Transverse colon (tissue), 4 donors: ENCODE data around the gene PNKP. TPM values are rescaled to one million over a fixed set of nuclear protein-coding genes. Genes with fewer than 3 reads are reported as not detected.
A peak's percentile ranks its signal among the peaks of the same experiment; 100 is the strongest.

Source experiments
- DNase-seq: peaks from one replicate; pipeline ENCODE4 v3.0.0-alpha.2; 2019
- H3K27ac ChIP-seq, 4 donors: fragments of 200-600 bp; sonication (generic); 2 replicates each; pipeline ENCODE4 v1.5.1; 2016 to 2018; ENCODE audit warnings: inconsistent platforms in 4 of 4
- H3K27me3 ChIP-seq: fragments of 200-600 bp; sonication (generic); 2 replicates; pipeline ENCODE4 v1.5.1; 2017; ENCODE audit warnings: inconsistent platforms
- H3K36me3 ChIP-seq, 4 donors: fragments of 200-600 bp; sonication (generic); 2 replicates each; pipeline ENCODE4 v1.5.1; 2017 to 2019; ENCODE audit warnings: inconsistent platforms in 4 of 4
- H3K4me1 ChIP-seq, 4 donors: fragments of 200-600 bp; sonication (generic); 2 replicates each; pipeline ENCODE4 v1.5.1; 2017 to 2020; ENCODE audit warnings: inconsistent platforms in 4 of 4
- H3K4me3 ChIP-seq, 4 donors: fragments of 200-600 bp; sonication (generic); 1 replicate in 1 of 4; 2 replicates in 3 of 4; pipeline versions ENCODE4 v1.5.1 to v1.6.1; 2017 to 2019; ENCODE audit warnings: inconsistent platforms in 4 of 4
- H3K9me3 ChIP-seq, 2 donors: fragments of 200-600 bp; sonication (generic); 2 replicates each; pipeline ENCODE4 v1.5.1; 2017 to 2019; ENCODE audit warnings: inconsistent platforms in 2 of 2
- CTCF ChIP-seq, 5 experiments: fragments of 200-600 bp in 3 of 5; fragments of 450-650 bp in 2 of 5; sonication (generic) in 3 of 5; IDR thresholded peaks; 1 replicate in 2 of 5; 2 replicates in 3 of 5; pipeline ENCODE4 v1.5.1; 2016 to 2017; ENCODE audit warnings: antibody characterized with exemption in 5 of 5, inconsistent platforms in 3 of 5, mild to moderate bottlenecking in 2 of 5, moderate library complexity in 1 of 5
- EP300 ChIP-seq: sonication (generic); formaldehyde crosslinking; IDR thresholded peaks from one replicate; pipeline ENCODE4 v1.6.1; 2017; ENCODE audit warnings: antibody characterized with exemption, low read depth
- POLR2A ChIP-seq: fragments of 450-650 bp; IDR thresholded peaks from one replicate; pipeline ENCODE4 v1.6.1; 2016; ENCODE audit warnings: antibody characterized with exemption, mild to moderate bottlenecking, moderate library complexity
- POLR2AphosphoS5 ChIP-seq, 3 donors: sonication (generic); formaldehyde crosslinking; IDR thresholded peaks; one replicate each; pipeline ENCODE4 v1.6.1; 2016; ENCODE audit warnings: antibody characterized with exemption in 3 of 3
- WGBS, 2 donors: methylation state at CpG; one replicate each; pipeline ENCODE4 v1.1.5; 2018; ENCODE audit warnings: low coverage in 1 of 2; 5-methylcytosine and 5-hydroxymethylcytosine counted together
- in situ Hi-C, 4 donors: fragments of 200-750 bp; cut with MboI; loops; one replicate each; pipeline versions ENCODE4 v1.15.0 to v1.15.1; 2017; ENCODE audit warnings: low sequenced_read_pairs in 3 of 4, low pct_ligation_motif_present in 1 of 4, low pct_unique_long_range_greater_than_20kb in 1 of 4
- intact Hi-C: fragments of 100-400 bp; cut with DNase I; formaldehyde crosslinking; loops from one replicate; pipeline ENCODE4 v1.15.1; 2023; ENCODE audit warnings: low total_unique reads
- total RNA-seq, 4 donors: library from RNA; depleted of rRNA; stranded (reverse); fragments of >200 nt; gene quantifications; one replicate each; pipeline ENCODE4 v1.1.0, GENCODE V29; 2016

Gene PNKP
- total RNA-seq, 4 donors from 2014 or later = 60.8 to 128 (median 99.6) TPM

GRCh38 chr19:49840321-49840720, 27.1 kb downstream of the PNKP start:
- Histone ChIP-seq H3K4me1 (no peaks in the 10 kb centered on the region), H3K4me3 (no peak overlapping the region), H3K27ac (peak overlapping the region in 1 of 4 donors; percentile 43), H3K36me3 (peaks cover 0 to 7% (median 2%) of the 10 kb centered on the region in 4 donors), H3K27me3 (no peaks in the 10 kb centered on the region), H3K9me3 (no peaks in the 10 kb centered on the region)
- no peak for DNase-seq
- whole genome bisulfite sequencing, 2 donors = 81 to 88% methylated on average over 5 to 11 of the region's 11 CpGs
- no peak for TF ChIP-seq POLR2A
- no peak for TF ChIP-seq POLR2AphosphoS5 (IDR thresholded peaks at IDR 0.05)
- TF ChIP-seq CTCF (IDR thresholded peaks at IDR 0.05) = no peak
- no peak for TF ChIP-seq EP300
- intact Hi-C loops (no loop called here), in situ Hi-C loops (no loop called here)

GRCh38 chr19:49839713-49840112, 27.7 kb downstream of the PNKP start:
- 86 to 87% methylated on average over 2 to 11 of the region's 11 CpGs for WGBS, 2 donors
- no peaks in the 10 kb centered on the region for H3K27me3 ChIP-seq
- H3K9me3 ChIP-seq = no peaks in the 10 kb centered on the region
- peaks cover 0 to 8% (median 3%) of the 10 kb centered on the region in 4 donors for H3K36me3 ChIP-seq
- in situ Hi-C loops (no loop called here), intact Hi-C loops (no loop called here)
- H3K4me3 ChIP-seq = no peak overlapping the region
- H3K27ac ChIP-seq = peak overlapping the region in 3 of 4 donors; percentile 24 to 43 (median 26)
- no peaks in the 10 kb centered on the region for H3K4me1 ChIP-seq
- DNase-seq = no peak
- TF ChIP-seq CTCF (IDR thresholded peaks at IDR 0.05) = no peak
- no peak for TF ChIP-seq POLR2AphosphoS5 (IDR thresholded peaks at IDR 0.05)
- no peak for TF ChIP-seq EP300
- no peak for TF ChIP-seq POLR2A

DNA sequence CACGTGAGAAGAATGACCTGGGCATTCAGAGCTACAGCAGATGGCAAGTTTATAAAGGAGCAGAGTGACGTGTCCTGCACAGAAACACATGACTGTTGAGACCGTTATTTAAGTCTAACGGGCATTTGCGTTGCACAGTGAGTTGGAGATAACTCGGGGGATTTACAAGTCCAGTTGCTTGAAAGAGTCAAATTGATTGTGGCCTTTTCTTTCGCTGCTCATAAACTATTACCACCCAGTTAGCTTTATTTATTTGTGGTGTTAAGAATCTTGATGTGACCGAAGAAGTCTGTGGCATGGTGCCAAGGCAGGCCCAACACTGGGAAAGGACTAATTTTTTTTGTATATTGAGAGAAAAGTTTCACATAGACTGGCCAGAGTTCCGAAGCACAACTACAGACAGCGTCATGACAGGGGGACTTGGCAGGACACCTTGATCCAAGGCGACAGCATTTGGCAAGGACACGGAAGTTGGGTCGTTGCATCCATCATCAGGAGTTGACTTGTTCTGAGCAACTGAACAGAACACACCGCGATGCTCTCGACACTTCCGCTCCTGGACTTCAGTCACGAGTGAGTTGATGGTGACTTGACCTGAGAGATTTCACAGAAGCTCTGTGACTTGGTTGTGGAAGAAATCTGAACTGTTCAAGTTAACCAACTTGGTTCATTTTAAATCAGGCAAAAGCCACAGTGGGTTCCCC, 28.3 kb downstream of the PNKP start:
- H3K36me3 ChIP-seq = peaks cover 0 to 13% (median 3%) of the 10 kb centered on the region in 4 donors
- TF ChIP-seq CTCF (IDR thresholded peaks at IDR 0.05) (no peak), EP300 (no peak), POLR2A (no peak), POLR2AphosphoS5 (IDR thresholded peaks at IDR 0.05) (no peak)
- in situ Hi-C loops (no loop called here), intact Hi-C loops (no loop called here)
- 84 to 90% methylated on average over 8 to 18 of the region's 18 CpGs for WGBS, 2 donors
- H3K4me3 ChIP-seq = no peak overlapping the region
- H3K4me1 ChIP-seq = no peaks in the 10 kb centered on the region
- no peak for DNase-seq
- peak overlapping the region in 2 of 4 donors; percentile 24 to 43 for H3K27ac ChIP-seq
- H3K9me3 ChIP-seq = no peaks in the 10 kb centered on the region
- H3K27me3 ChIP-seq = no peaks in the 10 kb centered on the region

- intact Hi-C loops (no loop called here), in situ Hi-C loops (no loop called here)
- no peak for DNase-seq
- Histone ChIP-seq H3K27ac (no peak overlapping the region), H3K4me3 (no peak overlapping the region), H3K27me3 (no peaks in the 10 kb centered on the region), H3K36me3 (peaks cover 0 to 18% (median 7%) of the 10 kb centered on the region in 4 donors), H3K4me1 (no peaks in the 10 kb centered on the region), H3K9me3 (no peaks in the 10 kb centered on the region)
- TF ChIP-seq POLR2A (no peak), CTCF (IDR thresholded peaks at IDR 0.05) (no peak), POLR2AphosphoS5 (IDR thresholded peaks at IDR 0.05) (no peak), EP300 (no peak)
- WGBS, 2 donors = 96% methylated on average over 9 of the region's 9 CpGs; no CpG with 5 or more reads in 1 of the 2 donors
Measured at GRCh38 chr19:49837425-49837824, 30.0 kb downstream of the PNKP start.
